Nucleus accumbens (tissue), 56 donors: ENCODE data around the gene CDHR2.

Source experiments
- DNase-seq, 56 donors: peaks; one replicate each; lab custom pipeline; 2025; lab: John Stamatoyannopoulos, UW

Gene CDHR2

DNA sequence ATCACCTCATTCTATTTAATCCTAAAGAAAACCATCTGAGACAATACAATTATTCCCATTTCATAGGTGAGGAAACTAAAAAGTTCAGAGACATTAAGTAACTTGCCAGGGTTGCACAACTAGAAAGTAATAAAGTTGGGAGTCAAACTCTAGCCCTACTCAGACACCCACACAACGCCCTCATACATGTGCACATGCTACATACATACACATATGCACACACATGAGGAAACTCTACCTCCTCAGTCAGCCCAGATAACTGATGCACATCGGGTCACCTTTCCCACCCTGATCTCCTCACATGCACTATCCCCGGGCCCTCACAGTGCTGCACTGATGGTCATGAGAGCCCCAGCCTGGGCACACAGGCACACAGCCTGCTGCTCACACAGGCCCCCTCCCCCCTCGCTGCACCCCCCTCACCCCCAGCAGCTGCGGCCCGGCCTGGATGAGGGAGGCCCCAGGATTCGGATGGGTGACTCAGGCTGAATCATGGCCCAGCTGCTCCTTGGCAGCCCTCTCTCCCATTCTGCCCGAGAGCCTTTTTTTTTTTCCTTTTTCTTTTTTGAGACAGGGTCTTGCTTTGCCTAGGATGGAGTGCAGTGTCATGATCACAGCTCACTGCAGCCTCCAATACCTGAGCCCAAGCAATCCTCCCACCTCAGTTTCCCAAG lies 65.8 kb downstream of the CDHR2 start:
- peak in 1 of 56 donors; percentile 19 for DNase-seq

DNA sequence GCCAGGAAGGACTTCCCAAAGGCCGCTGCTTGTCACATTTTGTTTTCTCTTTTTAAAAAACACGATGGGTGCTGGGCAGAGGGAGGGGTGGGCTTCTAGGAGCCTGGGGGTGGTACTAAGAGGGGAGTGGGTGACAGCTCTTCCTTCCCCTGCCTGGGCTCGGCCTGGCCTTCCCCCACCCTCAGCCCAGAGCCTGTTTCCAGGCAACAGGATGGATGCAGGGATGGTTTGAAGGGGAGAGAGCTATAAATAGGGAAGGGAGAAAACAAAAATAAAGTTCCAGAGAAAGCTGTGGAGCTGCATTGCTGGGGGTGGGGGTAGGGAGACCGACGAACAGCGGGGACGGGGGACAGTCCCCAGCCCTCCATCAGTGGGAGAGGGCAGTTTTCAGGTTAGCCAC lies 67.4 kb downstream of the CDHR2 start:
- DNase-seq: no peak

DNA sequence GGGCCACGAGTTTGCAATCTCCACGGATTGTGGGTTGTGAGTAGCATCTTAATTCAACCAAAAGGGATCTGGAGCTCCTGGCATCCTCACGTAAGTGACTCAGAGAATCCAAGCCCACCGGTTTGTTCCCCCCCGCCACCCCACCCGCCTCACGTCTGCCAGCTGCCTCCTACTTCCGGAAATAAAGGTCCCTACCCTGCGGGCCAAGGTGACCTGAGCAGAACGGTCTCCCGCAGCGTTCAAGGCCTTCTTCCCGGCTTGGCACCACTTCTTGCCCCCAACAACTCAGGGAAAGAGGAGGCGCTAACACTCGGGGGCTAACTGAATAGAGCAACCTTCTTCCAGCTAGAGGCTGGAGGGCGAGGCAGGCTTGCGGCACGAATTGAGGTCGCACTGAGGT lies 69.6 kb downstream of the CDHR2 start:
- DNase-seq: peak in 1 of 56 donors; percentile 64

DNA sequence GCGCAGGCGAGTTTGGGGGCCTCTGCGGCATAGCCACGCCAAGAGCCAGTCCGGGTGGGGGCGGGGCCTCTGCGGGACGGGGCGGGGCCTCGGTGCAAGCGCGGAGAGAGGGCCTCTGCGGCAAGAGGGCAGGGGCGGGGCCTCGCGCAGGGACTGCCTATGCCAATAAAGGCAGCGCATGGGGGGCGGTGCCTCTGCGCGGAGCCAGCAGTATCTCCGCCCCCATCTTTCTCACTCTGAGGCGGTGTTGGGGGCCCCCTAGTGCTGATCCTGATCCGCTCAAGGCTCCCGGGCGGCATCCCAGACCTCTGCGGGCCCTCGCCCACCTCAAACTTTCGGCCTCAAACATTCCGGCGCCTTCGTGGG lies 70.0 kb downstream of the CDHR2 start:
- DNase-seq: peak in 52 of 56 donors; percentile 21 to 93 (median 75)

DNA sequence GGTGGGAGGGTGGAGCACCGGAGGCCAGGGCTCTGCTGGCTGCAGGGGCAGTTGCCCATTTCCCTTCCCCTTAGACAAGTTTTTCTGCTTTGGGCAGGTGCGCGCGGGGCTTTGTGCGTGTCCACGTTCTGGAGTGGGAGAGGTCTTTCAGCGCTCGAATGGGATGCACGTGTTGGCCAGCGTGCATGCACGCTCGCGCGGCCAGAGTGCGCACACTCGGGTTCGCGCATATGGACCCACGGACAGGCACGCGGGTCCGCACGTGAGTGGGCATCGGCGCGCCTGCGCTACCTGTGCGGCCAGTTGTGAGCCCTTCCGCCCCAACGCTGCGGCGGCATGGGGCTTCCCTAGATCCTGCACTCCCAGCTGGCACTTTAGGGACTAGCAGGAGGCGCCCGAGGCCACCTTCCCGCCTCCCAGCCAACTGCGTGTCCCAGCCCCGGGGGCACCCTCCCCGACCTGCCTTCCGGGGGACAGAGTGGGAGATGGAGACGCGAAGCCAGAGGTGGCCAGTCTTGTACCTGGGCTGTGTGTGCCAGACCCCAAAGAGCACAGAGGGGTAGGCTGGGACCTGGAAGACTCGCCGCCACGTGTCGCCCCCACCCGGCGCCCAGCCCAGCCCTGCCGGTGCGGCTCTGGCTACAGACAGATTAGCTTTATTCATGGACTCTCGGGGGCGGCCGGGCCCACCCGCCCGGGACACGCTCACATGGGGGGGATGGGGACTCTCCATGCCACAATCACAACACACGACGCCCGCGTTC lies 70.6 kb downstream of the CDHR2 start:
- no peak for DNase-seq

DNA sequence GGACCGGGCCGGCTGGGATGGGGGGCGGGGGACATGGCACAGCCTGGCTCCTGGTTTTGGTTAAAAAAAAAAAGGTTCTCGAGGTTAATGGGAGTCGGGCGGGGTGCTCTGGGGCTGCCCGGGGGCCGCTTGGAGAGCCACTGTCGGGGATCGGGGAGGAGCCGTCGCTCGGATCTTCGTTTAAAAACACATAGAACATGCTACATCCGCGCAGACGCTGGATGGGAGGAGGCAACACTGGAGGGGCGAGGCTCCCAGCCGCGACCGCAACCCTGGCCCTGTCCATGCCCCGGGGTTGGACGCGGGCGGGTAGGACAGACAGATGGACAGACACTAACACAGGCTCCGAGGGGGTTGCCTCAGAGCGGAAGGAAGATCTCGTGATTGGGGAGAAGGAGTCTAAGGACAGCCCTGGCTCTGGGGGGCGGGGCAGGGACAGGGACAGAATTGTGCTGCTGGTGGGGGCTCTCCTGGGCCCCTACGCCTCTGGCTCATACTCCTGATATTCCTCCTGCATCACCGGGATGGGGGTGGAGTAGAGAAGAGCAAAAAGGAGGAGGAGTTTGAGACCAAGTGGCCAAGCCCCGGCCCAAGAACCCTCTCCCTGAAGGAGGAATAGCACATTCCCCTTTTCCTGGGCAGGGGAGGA lies 71.3 kb downstream of the CDHR2 start:
- no peak for DNase-seq

DNA sequence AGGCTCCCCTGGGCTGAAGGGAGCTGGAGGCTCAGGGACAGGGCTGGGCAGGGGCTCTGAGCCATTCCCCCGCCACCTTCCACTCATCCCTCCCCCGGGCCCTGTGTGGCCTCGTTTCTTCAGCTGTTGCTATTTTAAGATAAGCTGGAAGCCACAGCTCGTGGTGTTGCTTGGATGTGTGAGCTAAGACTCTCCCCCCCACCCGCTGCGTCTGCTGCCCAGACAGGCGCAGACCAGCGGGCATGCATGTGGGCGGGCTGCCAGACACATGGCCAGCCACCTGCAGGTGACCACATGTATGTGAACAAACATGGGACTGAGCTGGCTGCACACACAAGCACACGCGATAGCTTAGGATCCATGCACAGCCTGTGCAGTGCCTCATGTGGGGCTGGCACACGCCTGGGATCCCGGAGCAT lies 72.5 kb downstream of the CDHR2 start:
- DNase-seq: peak in 3 of 56 donors; percentile 8 to 39 (median 21)

DNA sequence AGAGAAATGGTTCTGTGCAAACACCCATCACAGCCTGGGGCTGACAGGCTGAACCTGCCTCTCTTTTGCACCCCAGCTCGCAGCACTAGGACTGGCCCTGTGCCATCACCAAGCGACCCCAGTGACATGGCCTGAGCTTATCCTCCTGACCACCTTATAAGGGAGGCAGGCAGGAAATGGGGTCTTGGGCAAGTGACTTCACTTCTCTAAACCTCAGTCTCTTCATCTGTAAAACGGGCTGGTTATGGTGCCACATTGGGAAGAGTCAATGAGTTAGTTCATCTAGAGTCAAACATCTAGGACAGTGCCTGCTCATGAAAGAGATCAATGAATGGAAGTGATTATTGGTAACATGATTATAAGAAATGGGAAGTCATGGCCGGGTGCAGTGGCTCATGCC lies 75.0 kb downstream of the CDHR2 start:
- DNase-seq: no peak

DNA sequence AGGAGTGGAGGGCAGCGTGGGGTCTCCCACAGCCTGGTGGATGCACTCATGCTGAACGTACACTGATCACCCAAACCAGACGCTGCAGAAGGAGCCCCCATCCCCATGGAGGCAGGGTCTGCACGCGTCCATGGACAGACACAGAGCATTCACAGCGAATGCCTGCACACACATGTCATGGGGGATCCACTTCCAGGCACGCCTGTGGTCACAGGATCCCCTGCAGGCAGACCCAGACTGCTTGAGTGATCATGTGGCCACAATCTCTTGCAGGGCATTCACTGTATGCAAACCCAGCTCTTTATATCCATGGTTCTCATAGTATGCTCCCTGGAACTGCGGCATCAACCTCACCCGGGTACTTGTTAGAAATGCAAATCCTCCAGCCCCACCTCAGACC lies 75.8 kb downstream of the CDHR2 start:
- DNase-seq: no peak

DNA sequence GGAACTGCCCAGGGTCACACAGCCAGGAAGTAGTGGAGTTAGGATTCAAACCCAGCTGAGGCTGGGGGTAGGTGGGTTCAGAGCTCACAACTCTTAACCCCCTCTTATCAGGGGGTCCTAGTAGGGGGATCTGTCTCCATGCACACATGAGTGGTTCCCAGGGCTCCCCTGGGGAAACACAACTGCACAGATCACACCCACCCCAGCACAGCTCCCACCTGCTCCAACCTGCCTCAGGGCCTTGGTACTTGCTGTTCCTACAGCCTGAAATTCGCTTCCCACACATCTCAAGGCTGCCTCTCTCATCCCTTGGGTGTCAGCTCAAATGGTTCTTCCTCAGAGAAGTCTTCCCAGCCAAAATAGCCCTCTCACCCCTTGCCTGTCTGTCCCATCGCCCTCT lies 76.4 kb downstream of the CDHR2 start:
- no peak for DNase-seq

DNA sequence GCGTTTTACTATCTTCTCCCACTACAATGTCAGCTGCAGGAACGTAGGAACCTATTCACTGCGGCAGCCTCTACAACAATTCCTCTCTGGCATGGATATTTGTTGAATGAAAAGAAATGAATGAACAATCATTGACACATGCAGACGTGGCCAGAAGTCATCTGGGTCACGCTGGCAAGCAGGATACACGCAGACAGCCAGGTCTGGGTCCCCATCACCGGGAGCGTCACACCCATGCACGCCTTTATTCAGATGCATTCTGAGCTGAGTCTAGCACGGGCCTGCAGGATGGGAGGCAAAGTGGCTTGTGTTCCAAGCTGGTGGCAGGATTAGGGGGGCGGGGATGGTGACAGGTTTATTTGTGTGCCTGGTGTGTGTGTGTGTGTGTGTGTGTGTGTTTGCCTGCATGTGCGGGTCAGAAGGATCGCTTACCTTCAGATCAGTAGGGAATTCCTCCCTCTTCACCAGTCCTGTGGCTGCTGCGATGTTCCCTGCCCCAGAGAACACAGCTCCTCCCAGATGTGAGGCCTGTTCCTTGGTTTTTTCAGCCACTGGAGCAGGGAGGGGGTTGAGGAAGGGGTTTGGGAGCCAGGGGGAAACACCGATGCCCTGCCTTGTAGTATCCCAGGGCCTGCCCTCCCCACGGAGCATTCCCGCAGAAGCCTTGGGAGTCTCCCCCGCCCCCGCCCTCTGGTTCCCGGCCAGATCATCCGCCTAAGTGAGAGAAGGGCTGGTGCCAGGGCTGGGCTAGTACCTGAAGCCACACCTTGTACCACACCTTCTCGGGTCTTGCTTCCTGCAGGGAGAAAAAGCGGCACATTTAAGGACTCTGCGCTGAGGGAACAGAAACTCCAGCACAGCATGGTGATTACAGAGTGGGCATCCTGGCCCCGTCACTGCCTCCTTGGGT lies 77.1 kb downstream of the CDHR2 start:
- no peak for DNase-seq

DNA sequence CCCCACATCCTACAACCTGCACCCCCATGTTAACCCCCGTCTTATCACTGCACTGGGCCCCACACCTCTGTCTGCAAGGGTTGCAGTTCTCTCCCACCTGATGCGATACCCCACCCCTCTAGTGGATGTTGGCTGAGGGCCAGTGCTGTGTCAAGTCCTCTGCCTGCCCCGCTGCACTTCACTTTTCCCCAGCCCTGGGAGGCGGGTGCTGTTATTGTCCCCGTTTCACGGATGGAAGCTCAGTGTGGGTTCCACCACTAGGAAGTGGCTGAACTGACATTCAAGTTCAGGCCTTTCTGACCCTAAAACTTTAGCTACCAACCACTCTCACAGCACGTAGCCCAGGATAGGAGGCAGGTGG lies 77.7 kb downstream of the CDHR2 start:
- DNase-seq: no peak

DNA sequence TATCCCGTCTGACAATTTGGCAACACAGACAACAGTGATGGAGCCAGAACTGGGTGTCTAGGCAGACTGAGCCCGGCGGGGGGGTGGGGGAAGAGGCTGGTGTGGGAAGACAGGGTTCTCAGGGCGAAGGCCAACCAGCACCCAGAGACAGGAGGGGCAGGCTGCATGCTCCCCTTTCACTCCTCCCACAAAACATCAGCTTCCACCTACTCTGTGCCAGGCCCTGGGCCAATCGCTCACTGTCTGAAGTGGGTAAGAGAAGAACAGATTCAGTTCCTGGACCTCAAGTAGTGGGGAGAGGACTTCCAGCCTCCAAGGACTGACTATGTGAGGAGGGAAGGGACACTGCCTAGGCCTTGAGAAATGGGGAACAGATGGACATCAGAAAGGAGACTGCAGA lies 78.4 kb downstream of the CDHR2 start:
- no peak for DNase-seq

DNA sequence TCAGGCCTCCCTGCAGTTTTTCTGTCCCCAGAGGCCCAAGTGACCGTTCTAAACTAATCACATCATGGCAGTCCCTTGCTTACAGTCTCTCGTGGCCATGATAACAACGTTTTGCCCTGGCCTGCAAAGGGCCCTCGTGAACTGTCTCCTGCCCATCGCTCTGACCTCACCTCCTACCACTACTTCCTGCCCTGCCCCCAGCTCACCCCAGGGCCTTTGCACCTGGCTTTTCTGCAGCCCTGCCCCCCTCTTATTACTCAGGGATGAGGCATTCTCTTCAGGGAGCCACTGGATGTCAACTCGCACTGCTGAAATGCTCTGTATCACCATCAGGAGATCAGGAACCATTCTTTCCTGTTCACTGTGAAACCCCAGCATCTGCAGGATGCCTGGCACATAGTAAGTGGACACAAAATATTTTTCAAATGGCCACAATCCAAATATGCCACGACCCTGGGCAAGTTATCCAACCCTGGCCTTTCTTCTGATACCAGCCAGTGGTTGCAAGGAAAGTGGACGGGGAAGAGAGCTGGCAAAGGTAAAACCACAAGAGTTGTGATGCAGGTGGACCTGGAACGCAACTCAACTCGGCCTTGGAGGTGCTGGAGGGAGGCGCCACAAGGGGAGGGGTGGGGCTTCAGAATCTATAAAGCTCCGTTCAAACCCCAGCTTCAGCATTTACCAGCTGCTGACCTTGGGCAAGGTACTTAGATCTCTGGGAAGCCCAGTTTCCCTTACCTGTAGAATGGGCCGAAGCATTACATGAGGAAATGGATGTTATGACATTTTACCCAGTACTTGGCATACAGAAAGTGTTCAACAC lies 79.5 kb downstream of the CDHR2 start:
- no peak for DNase-seq

DNA sequence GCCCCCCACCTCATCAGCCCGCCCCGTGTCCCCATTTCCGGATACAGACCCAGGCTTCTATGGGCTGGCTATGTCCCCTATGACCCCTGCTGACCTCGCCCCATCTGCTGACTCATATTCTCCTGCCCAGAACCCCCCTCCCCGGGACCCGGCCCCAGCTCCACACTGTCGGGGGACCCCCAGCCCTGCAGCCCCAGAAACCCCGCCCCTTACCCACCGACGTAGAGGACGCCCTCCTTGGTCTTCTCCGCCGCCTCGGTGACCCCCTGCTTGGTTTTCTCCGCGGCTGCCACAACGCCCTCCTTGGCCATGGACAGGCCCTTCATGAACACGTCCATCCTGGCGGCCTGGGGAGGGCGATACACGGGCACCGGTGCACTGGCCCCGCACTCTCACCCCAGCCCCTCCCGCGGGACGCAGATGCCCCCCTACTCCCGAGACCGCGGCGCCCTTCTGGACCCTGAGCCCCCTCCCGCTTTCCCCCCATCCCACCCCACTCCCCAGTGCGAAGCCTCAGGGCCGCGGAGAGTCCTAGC lies 80.2 kb downstream of the CDHR2 start:
- no peak for DNase-seq

DNA sequence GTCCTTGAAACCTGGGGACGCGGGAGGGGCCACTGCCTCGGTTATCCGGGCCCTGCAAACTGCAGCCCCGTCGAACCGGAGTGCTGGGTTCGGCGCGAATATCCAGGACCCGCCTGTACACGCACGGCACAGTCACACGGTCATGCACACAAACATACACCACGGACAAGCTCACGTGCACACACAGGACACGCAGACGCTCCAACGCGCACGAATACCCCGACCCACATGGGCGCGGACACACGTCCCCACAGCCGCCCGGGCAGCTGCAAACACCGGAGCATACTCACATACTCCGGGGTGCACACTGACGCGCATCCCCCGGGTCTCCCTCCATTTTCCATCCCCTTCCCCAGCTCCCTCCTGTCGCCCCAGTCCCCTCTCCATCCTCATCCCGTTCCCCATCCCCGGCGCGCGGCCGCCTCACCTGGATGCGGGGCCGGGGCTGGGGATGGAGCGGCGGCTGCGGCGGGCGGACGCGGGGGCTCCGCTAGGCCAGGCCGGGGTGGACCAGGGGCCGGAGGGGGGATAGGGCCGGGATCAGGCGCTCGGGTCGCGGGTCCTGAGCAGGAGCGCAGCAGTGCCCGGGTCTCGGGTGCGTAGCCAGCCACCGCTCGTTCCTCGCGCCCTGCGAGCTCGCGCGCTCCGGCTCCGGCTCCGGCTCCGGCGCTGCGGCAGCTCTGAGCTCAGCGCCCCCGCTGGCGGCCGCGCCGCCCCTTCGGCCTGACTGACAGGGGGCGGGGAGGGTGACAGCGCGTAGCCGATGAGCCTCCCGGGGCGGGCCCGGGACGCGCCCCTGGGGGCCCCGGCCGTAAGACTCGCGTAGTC lies 80.9 kb downstream of the CDHR2 start, which contains the start of the genes EIF4E1B and SNCB:
TSS of gene EIF4E1B (plus strand) at position 823 of the 828 bp plus-strand sequence. CDS start 12,113 bp downstream, outside the sequence.
TSS of gene SNCB (minus strand) at position 682 of the 828 bp plus-strand sequence. CDS start 880 bp downstream, outside the sequence.
- DNase-seq: peak in 27 of 56 donors; percentile 9 to 77 (median 36)

DNA sequence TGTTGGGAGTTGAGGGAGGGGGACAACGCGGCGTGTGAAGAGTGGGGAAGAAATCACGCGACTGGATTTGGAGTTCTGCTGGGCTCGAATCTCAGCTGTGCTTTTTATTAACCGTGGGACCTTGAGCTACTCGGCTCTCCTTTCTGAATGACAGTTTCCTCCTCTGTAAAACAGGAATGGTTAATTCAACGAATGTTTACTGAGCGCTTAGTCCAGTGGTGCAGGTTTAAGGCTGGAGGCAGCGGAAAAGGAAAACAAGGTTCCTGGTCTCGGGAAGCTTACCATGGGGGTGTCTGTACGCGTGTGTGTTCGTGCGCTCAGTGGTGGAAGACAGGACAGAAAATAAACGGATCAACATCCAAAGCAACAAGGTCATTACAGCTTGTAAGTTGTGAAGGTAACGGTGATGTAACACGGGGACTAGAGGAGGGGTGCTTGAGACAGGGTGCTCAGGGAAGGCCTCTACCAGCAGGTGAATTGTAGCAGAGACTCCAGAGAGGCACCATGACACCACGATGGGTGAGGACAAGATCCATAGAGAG lies 81.6 kb downstream of the CDHR2 start:
- DNase-seq: no peak
